MM.1S (cell line): Measurements from ENCODE around the gene CLDN11.

ENCODE experiments used
- CTCF ChIP-seq: fragments of 300-600 bp; sonication (generic); IDR thresholded peaks from 2 replicates; pipeline ENCODE4 v1.5.1; 2016; ENCODE audit warnings: antibody characterized with exemption, low read length, mixed read lengths
- EZH2 ChIP-seq: fragments of 300-600 bp; sonication (generic); optimal IDR thresholded peaks from 2 replicates; pipeline ENCODE3; 2017; ENCODE audit warnings: low read depth, mild to moderate bottlenecking, antibody characterized with exemption, low read length, mixed read lengths
- EZH2phosphoT487 ChIP-seq: fragments of 300-600 bp; sonication (generic); IDR thresholded peaks from 2 replicates; pipeline ENCODE4 v1.6.1; 2018; ENCODE audit warnings: antibody characterized with exemption, low read length

GRCh38 chr3:170419557-170420087 lies 954 bp downstream of the CLDN11 start:
- TF ChIP-seq CTCF: no peak
- no peak for TF ChIP-seq EZH2phosphoT487
- TF ChIP-seq EZH2: no peak
